OCI-LY1 (cell line): ENCODE measurements around the gene CPN1.

Experiments used
- EZH2 ChIP-seq: fragments of 200-600 bp; sonication (generic), shearing (Covaris generic); IDR thresholded peaks from 2 replicates; pipeline ENCODE4 v1.8.0; 2017; ENCODE audit warnings: borderline replicate concordance, mixed run types, mild to moderate bottlenecking, antibody characterized with exemption, low read length, moderate library complexity, mixed read lengths
- TF ChIP-seq, protein P1 (sequence below): fragments of 200-600 bp; sonication (generic), shearing (Covaris generic); IDR thresholded peaks from 2 replicates; pipeline ENCODE4 v1.5.1; 2017; ENCODE audit warnings: mild to moderate bottlenecking, antibody characterized with exemption, low read length, moderate library complexity, mixed read lengths

DNA sequence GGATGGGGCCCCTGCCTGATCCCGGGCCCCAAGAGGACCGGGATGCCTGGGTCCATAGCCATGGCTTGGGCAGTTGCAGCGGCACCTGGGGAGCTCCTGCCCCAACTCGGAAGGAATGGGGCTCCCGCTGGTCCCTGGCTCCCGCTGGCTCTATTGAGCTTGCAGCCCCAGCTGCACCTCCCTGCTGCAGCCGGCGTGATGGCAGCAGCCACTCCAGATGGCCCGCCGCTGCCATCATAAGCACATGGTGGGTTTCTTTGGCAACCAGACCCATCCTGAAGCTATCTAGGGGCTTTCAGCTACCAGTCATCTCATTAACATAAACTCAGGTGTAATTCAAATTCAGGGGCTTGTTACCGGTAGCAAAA, 60.8 kb downstream of the CPN1 start:
- TF ChIP-seq, protein P1, sequence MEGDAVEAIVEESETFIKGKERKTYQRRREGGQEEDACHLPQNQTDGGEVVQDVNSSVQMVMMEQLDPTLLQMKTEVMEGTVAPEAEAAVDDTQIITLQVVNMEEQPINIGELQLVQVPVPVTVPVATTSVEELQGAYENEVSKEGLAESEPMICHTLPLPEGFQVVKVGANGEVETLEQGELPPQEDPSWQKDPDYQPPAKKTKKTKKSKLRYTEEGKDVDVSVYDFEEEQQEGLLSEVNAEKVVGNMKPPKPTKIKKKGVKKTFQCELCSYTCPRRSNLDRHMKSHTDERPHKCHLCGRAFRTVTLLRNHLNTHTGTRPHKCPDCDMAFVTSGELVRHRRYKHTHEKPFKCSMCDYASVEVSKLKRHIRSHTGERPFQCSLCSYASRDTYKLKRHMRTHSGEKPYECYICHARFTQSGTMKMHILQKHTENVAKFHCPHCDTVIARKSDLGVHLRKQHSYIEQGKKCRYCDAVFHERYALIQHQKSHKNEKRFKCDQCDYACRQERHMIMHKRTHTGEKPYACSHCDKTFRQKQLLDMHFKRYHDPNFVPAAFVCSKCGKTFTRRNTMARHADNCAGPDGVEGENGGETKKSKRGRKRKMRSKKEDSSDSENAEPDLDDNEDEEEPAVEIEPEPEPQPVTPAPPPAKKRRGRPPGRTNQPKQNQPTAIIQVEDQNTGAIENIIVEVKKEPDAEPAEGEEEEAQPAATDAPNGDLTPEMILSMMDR = peak; percentile 4; the same call in 1 of the 2 replicates
- no peak for TF ChIP-seq EZH2
